ENCODE results near the gene PHF20. TPM values are rescaled to one million over a fixed set of nuclear protein-coding genes. Genes with fewer than 3 reads are reported as not detected.
A peak's percentile ranks its signal among the peaks of the same experiment; 100 is the strongest.

Gene PHF20
- total and polyA plus RNA-seq, 2 of the 13 experiments (the other 11 are each of a cell fraction or from before 2014, with no cell fraction given), result 22.8 to 34.1 TPM

- TF ChIP-seq HIC2 (CRISPR knock-in tag; IDR thresholded peaks at IDR 0.05; ENCODE audit: low read depth) (no peak), TRIM24 (CRISPR knock-in tag; IDR thresholded peaks at IDR 0.05) (no peak), SIX4 (CRISPR knock-in tag; IDR thresholded peaks at IDR 0.05) (no peak; the same call in 1 of the 2 replicates), ZEB1 (IDR thresholded peaks at IDR 0.05; ENCODE audit: insufficient replicate concordance, low read depth) (no peak), ZNF546 (CRISPR knock-in tag; conservative IDR thresholded peaks at IDR 0.05) (peak; percentile 76; the same call in 1 of the 2 replicates), FOXA3 (CRISPR knock-in tag; IDR thresholded peaks at IDR 0.05) (no peak), RAD21 (CRISPR knock-in tag; IDR thresholded peaks at IDR 0.05) (no peak), NCOA5 (CRISPR knock-in tag; IDR thresholded peaks at IDR 0.05) (0 out of 2 replicates have a peak, but pooled peaks have one; percentile 9), ZSCAN22 (CRISPR knock-in tag; IDR thresholded peaks at IDR 0.05) (0 out of 2 replicates have a peak, but pooled peaks have one; percentile 65), ZNF12 (CRISPR knock-in tag; IDR thresholded peaks at IDR 0.05) (0 out of 2 replicates have a peak, but pooled peaks have one; percentile 3), HOXA5 (CRISPR knock-in tag; IDR thresholded peaks at IDR 0.05) (peak; percentile 26; the same call in 1 of the 2 replicates), HES4 (CRISPR knock-in tag; IDR thresholded peaks at IDR 0.05; ENCODE audit: borderline replicate concordance) (no peak), ZNF7 (CRISPR knock-in tag; IDR thresholded peaks at IDR 0.05) (peak; percentile 11; the same call in 1 of the 2 replicates), PATZ1 (CRISPR knock-in tag; IDR thresholded peaks at IDR 0.05) (peak; percentile 26; the same call in 1 of the 2 replicates), SIN3A (IDR thresholded peaks at IDR 0.05; ENCODE audit: borderline replicate concordance, low read depth, low read length) (no peak), NR2F6 (IDR thresholded peaks at IDR 0.05) (no peak), NR2F6 (CRISPR knock-in tag; IDR thresholded peaks at IDR 0.05) (no peak), MBNL3 (CRISPR knock-in tag; conservative IDR thresholded peaks at IDR 0.05) (no peak), ZNF549 (CRISPR knock-in tag; IDR thresholded peaks at IDR 0.05) (no peak), CHCHD3 (CRISPR knock-in tag; IDR thresholded peaks at IDR 0.05) (peak; percentile 83), ZNF570 (CRISPR knock-in tag; IDR thresholded peaks at IDR 0.05; ENCODE audit: borderline replicate concordance) (peak; percentile 68; the same call in 1 of the 2 replicates), CBX5 (CRISPR knock-in tag; IDR thresholded peaks at IDR 0.05; ENCODE audit: borderline replicate concordance) (no peak), DZIP1 (CRISPR knock-in tag; IDR thresholded peaks at IDR 0.05) (no peak), PRMT3 (CRISPR knock-in tag; IDR thresholded peaks at IDR 0.05; ENCODE audit: borderline replicate concordance, low read depth) (no peak; the same call in 1 of the 2 replicates)
These were observed 181.8 kb downstream of the PHF20 start (continued) for GRCh38 chr20:35953387-35954199.
